ENCODE data around the gene CLIC6. TPM values are rescaled to one million over a fixed set of nuclear protein-coding genes. Genes with fewer than 3 reads are reported as not detected.

Gene CLIC6
- polyA plus RNA-seq, 1 donor from 2014 or later = 0.08 TPM

DNA sequence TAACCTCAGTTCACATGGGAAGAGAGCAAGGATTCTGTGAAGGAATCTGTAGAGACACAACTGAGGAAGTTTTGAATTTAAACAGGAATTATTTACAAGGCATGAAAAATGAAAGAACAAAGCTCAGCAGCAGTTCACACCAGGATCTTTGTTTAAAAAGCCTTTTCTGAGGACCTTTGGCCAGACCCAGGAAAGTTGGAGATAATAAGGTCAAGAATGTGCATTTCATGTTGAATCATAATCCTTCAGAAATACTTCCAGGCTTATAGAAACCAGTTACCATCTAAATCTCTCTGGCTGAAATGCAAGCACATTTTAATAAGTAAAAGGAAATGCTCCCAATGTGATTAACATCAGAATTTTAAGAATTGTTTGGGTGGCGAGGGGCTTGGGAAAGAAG is 2.7 kb downstream of the CLIC6 start:
- peaks cover 0 to 8% (median 5%) of the 10 kb centered on the region in 3 donors for H3K4me1 Mint-ChIP-seq
- H3K36me3 Mint-ChIP-seq = no peaks in the 10 kb centered on the region
- H3K27me3 Mint-ChIP-seq = peaks cover 46% of the 10 kb centered on the region
- no peak overlapping the region for H3K27ac Mint-ChIP-seq
- no peaks in the 10 kb centered on the region for H3K9me3 Mint-ChIP-seq
- H3K4me3 Mint-ChIP-seq = peak overlapping the region in 1 of 4 donors; percentile 46

DNA sequence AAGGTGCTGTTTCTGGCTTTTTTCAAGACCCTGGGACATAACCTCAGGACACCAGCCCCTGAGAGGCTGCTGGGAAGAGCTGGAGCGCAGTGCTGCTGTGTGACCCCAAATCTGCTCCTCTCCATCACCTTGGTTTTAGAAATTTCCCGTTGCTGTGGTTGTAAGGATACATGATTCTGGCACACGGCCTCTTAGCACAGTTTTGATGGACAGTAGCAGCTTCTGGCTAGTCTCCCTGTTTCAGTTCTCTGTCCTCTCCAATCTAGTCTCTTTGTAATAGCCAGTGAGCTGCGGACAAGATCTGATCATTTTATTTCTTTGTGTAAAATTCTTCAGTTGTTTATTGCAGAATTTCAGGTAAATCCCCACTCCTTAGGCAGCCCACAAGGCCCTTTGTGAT is 3.1 kb downstream of the CLIC6 start:
- H3K27ac Mint-ChIP-seq = no peak overlapping the region
- peaks cover 48% of the 10 kb centered on the region for H3K27me3 Mint-ChIP-seq
- no peaks in the 10 kb centered on the region for H3K9me3 Mint-ChIP-seq
- H3K4me3 Mint-ChIP-seq = peak overlapping the region in 1 of 4 donors; percentile 46
- H3K36me3 Mint-ChIP-seq = no peaks in the 10 kb centered on the region
- H3K4me1 Mint-ChIP-seq = peaks cover 0 to 8% (median 5%) of the 10 kb centered on the region in 3 donors

DNA sequence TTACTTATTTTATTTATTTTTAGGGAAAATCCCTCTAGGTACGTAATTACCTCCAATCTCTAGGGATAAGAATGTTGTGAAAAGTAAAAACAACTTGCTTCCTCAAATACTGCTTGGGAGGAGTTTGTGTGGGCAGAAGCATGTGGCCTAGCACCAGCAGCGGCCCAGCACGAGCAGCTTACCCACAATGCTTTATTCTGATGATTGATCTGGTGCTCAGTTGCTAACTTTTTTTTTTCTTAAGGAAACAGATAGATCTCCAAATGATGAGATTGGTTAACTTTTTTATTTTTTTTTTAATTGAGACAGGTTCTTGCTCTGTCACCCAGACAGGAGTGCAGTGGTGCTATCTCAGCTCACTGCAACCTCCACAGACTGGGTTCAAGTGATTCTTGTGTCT is 4.2 kb downstream of the CLIC6 start:
- H3K9me3 Mint-ChIP-seq = no peaks in the 10 kb centered on the region
- H3K36me3 Mint-ChIP-seq = no peaks in the 10 kb centered on the region
- no peak overlapping the region for H3K27ac Mint-ChIP-seq
- peaks cover 46% of the 10 kb centered on the region for H3K27me3 Mint-ChIP-seq
- H3K4me3 Mint-ChIP-seq = no peak overlapping the region
- peaks cover 0 to 5% (median 5%) of the 10 kb centered on the region in 3 donors for H3K4me1 Mint-ChIP-seq

DNA sequence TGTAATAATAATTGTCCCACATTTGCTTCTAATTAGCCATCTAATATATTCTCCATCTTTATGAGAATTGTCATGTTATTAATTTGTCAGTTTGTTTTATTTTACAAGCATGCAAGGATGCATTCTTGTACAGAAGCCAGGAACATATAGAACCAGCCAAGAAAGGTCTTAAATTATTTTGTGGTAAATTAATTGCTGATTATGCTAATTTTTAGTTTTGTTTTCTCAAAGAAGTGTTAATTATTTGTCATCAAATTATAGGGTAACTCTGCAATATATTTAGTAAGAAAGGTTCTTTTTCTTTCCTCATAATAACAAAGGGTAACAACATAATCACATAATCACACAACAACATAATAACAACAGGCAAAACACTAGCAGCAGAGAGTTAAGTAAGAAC is 5.7 kb downstream of the CLIC6 start:
- no peak overlapping the region for H3K4me3 Mint-ChIP-seq
- no peaks in the 10 kb centered on the region for H3K36me3 Mint-ChIP-seq
- H3K9me3 Mint-ChIP-seq = peaks cover 0 to 3% (median 2%) of the 10 kb centered on the region in 3 donors
- H3K4me1 Mint-ChIP-seq = peaks cover 0 to 9% (median 5%) of the 10 kb centered on the region in 3 donors
- no peak overlapping the region for H3K27ac Mint-ChIP-seq
- H3K27me3 Mint-ChIP-seq = peaks cover 39% of the 10 kb centered on the region

DNA sequence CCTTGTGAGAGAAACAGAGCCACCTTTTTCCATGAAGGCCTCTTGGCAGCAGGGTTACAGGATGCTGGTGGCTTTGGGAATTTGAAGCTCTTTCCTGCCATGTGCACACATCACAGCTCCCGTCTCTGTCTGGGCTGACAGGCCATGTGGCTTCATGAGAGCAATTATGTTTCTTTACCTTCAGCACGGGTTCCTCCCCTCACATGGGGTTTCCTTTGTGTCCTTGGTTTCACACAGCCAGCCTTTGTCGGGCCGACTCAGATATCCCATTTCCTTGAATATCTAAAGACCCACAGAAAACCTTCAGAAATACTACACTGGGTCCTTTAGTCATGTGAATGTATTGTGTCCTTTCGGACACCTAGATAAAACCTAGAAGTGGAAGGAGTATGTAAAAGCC is 7.1 kb downstream of the CLIC6 start:
- Mint-ChIP-seq H3K36me3 (peaks cover 2% of the 10 kb centered on the region), H3K4me3 (no peak overlapping the region), H3K9me3 (peaks cover 2 to 7% (median 6%) of the 10 kb centered on the region in 3 donors), H3K4me1 (peaks cover 0 to 8% (median 3%) of the 10 kb centered on the region in 3 donors), H3K27ac (no peak overlapping the region), H3K27me3 (peaks cover 36% of the 10 kb centered on the region)

DNA sequence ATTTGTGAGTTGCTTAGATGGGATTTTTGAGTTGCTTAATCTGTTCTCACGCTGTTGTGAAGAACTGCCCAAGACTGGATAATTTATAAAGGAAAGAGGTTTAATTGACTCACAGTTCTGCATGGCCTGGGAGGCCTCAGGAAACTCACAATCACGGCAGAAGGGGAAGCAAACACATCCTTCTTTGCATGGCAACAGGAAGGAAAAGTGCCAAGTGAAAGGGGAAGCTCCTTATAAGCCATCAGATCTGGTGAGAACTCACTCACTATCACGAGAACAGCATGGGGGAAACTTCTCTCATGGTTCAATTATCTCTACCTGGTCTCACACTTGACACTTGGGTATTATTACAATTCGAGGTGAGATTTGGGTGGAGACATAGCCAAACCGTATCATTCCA is 10.3 kb downstream of the CLIC6 start:
- Mint-ChIP-seq H3K27ac (no peak overlapping the region), H3K9me3 (peaks cover 10 to 21% (median 15%) of the 10 kb centered on the region in 3 donors), H3K4me3 (peak overlapping the region in 1 of 4 donors; percentile 30), H3K27me3 (peaks cover 16% of the 10 kb centered on the region), H3K4me1 (peaks cover 0 to 4% (median 0%) of the 10 kb centered on the region in 3 donors), H3K36me3 (peaks cover 2% of the 10 kb centered on the region)

DNA sequence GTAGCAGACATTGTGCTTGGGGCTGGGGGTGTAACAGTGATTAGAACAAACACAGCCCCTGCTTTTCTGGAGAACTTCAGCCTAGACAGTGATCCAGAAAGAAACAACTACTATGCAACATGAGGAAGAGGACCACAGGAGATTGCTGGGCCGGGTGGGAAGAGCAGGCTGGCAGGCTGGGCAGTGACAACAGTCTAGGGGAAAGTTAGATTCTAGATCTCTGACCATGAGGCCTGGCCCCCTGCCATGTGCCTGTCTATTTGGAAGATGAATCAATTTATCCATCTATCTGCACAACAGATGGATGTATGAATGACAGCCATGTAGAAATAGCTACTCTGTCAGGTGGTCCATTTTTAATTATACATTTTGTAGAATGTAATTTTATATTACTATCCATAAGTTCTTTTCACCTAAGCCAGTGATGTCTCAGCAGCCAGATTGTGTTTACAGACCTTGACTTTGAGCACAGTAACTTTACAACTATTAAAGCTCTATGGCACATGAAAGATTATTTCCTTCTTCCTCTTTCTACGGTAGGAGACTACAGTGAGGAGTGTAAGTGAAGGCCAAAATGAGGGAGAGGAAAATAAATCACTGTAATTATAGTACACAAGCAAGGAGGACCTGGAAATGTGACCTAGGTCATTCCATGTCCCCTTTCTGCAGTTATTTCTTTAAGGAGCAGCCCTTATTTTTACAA is 15.5 kb downstream of the CLIC6 start:
- peaks cover 12% of the 10 kb centered on the region for H3K27me3 Mint-ChIP-seq
- no peak overlapping the region for H3K27ac Mint-ChIP-seq
- H3K36me3 Mint-ChIP-seq = peaks cover 2% of the 10 kb centered on the region
- H3K4me3 Mint-ChIP-seq = no peak overlapping the region
- peaks cover 12 to 21% (median 14%) of the 10 kb centered on the region in 3 donors for H3K9me3 Mint-ChIP-seq
- H3K4me1 Mint-ChIP-seq = peaks cover 0 to under 1% (median 0%) of the 10 kb centered on the region in 3 donors

DNA sequence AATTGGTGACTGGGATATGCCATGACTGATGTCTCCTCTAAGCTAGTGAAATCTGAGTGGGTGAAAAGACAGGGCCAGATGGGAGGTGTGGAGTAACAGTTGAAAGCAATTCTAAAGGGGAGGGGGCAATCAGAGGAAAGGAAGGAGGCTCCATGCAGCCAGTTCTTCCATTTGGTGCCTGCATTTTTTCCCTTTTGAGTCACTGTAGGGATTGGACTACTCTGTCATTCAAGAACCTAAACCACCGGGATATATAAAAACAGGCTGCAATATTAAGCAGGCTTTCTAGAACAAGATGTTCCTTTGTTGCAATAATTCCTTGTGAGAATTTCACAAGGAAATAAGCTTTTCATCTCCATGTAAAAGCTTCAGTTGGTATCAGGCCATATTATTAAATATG is 18.3 kb downstream of the CLIC6 start:
- peaks cover 17% of the 10 kb centered on the region for H3K27me3 Mint-ChIP-seq
- peaks cover 4 to 8% (median 4%) of the 10 kb centered on the region in 3 donors for H3K9me3 Mint-ChIP-seq
- no peak overlapping the region for H3K4me3 Mint-ChIP-seq
- H3K4me1 Mint-ChIP-seq = no peaks in the 10 kb centered on the region
- no peak overlapping the region for H3K27ac Mint-ChIP-seq
- no peaks in the 10 kb centered on the region for H3K36me3 Mint-ChIP-seq

DNA sequence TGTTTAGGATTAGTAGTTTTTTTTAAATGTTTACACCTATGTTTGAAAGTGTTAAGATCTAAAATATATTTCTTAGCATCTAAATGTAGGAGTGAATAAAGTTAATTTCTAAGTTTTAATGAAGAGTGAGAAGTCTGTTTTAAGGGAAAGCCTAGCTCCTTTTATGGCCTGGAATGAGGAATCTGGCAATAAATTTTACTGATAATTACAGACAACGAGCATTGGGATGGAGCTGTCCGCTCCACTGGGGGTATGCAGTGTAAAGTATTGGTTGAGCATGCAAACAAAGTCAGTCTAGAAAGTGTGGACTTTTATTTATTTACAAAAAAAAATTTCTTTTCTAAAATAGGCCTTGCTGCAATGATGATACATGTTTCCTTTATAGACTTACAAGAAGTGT is 19.0 kb downstream of the CLIC6 start:
- H3K27me3 Mint-ChIP-seq = peaks cover 22% of the 10 kb centered on the region
- no peaks in the 10 kb centered on the region for H3K4me1 Mint-ChIP-seq
- no peak overlapping the region for H3K4me3 Mint-ChIP-seq
- H3K9me3 Mint-ChIP-seq = peaks cover 0 to 8% (median 4%) of the 10 kb centered on the region in 3 donors
- H3K27ac Mint-ChIP-seq = no peak overlapping the region
- no peaks in the 10 kb centered on the region for H3K36me3 Mint-ChIP-seq

DNA sequence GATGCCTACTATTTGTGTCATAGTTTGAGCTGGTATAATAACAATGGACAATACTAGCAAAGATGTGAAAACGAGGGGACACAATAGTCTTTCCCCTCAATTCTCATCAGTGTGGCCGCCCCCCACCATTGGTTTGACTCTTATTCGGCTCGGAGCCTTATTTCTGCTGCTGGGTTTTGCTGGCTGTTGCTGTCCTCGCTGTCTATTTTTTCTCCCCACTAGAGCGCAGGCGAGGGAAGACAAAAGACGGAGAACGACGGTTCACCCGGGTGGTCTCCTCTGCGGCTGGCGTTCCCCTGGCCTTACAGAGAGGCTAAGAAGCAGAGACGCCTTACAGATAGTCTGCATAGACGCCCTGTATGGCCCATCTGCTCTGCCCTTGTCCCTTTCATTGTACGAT is 19.4 kb downstream of the CLIC6 start:
- peaks cover 0 to 7% (median 4%) of the 10 kb centered on the region in 3 donors for H3K9me3 Mint-ChIP-seq

DNA sequence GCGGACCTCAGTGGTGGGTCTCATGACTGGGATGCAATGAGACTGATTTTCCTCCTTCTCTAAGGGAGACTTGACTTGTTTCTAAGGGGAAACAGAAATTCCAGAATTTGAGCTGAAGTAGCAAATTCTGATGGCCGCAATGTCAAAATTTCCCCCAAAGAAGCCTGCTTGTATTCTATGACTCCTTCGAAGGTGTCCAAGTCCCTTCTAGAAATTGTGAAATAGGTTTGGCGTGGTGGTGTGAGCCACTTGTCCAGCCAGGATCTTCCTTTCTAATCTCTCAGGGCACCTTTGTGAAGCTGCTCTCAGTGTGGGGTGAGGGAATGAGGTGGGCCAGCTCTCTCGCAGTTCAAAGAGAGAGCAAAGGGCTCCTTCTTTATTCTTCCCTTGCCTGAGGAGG is 19.9 kb downstream of the CLIC6 start:
- Mint-ChIP-seq H3K36me3 (no peaks in the 10 kb centered on the region), H3K27me3 (peaks cover 27% of the 10 kb centered on the region), H3K4me3 (no peak overlapping the region), H3K27ac (no peak overlapping the region), H3K9me3 (peaks cover 0 to 4% (median 0%) of the 10 kb centered on the region in 3 donors), H3K4me1 (peaks cover 3 to 5% (median 4%) of the 10 kb centered on the region in 3 donors)

More for the DNA sequence above, 19.4 kb downstream of the CLIC6 start:
- Mint-ChIP-seq H3K27me3 (peaks cover 26% of the 10 kb centered on the region), H3K4me1 (peaks cover 0 to 3% (median 1%) of the 10 kb centered on the region in 3 donors), H3K4me3 (no peak overlapping the region), H3K27ac (no peak overlapping the region), H3K36me3 (no peaks in the 10 kb centered on the region)

DNA sequence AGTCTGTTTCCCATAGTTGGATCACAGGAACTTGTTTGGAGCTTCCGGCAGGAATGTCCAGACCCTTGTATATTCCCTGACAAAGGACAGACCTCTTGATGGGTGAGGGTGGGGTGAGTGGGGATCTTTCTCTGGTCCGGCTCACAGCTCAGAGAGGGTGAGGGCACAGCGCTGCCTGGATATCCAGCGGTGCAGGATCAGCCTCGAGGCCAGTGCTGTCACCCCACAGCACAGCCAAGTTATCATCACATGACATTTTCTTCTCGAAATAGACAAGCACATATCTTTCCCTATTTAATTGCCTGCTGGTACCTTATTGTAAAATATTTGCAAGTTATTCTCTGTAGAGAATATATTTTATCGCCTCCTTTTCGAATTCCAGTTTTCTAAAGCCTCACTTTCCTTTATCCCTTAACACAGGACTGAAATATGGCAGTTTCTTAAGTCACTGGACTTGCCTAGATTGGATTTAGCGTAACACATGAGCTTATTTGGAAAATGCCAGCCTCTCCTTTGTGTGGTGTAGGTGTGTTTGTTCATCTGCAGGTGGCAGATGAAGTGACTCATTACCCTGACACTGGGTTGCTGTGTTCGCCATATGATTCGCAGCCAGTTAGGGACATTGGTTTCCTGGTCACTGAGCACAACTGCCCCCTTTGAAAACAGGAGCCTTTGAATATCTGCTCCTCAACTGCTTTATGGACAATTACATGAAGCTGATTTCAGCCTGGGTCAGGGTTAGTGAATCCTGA is 21.4 kb downstream of the CLIC6 start:
- H3K9me3 Mint-ChIP-seq = peaks cover 0 to 5% (median 3%) of the 10 kb centered on the region in 3 donors
- peaks cover 27% of the 10 kb centered on the region for H3K27me3 Mint-ChIP-seq
- H3K4me3 Mint-ChIP-seq = no peak overlapping the region
- peaks cover 4 to 5% (median 5%) of the 10 kb centered on the region in 3 donors for H3K4me1 Mint-ChIP-seq
- no peak overlapping the region for H3K27ac Mint-ChIP-seq
- H3K36me3 Mint-ChIP-seq = no peaks in the 10 kb centered on the region

DNA sequence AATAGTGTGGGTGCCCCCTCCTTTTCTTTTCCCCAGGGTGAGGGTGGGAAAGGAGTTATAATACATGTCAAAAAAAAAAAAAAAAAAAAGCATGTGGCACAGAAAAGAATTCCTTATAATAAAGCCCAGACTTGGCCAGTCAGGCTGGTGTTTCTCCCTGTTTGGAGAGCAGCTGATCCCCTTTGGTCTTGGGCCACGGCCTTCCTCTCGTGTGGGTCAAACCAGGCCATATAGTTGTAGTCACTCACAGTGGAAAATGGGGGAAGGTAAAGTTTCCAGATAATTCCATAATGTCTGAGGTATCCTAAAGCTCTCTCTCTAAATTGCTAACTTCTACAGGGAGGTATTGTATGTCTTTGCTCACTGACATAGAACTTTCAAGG is 22.0 kb downstream of the CLIC6 start:
- Mint-ChIP-seq H3K9me3 (peaks cover 0 to 5% (median 5%) of the 10 kb centered on the region in 3 donors), H3K27me3 (peaks cover 27% of the 10 kb centered on the region)

DNA sequence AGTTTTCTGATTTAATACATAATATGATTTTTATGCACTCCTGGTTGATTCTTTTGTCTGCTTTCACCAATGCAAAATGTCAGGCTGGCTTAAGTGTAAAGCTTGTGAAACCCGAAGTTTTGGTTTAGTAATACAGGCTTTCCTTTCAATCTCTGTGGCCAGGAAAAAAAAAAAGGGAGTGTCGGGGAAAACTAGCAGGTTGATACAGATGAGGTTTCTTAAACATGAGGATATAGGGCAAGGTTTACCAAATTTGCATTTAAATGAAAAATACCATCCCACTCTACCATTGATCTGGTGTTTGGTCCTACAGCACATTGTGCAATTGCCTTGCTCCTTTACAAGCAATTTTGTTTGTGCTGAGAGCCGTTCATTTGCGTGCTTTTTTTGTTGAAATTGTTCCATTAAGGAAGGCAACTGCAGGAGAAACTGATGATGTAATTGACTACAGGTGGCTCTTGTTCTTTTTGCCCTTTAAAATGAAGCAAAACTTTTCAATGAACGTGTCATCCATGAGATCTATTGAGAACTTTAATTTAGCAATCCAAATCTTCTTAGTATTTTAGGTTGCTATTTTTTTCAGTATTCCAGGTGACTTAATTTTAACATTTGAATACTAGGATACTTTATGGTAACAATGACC is 22.7 kb downstream of the CLIC6 start:
- H3K36me3 Mint-ChIP-seq = peaks cover 2% of the 10 kb centered on the region

More for the DNA sequence above, 22.0 kb downstream of the CLIC6 start:
- no peaks in the 10 kb centered on the region for H3K36me3 Mint-ChIP-seq
- peaks cover 4 to 5% (median 5%) of the 10 kb centered on the region in 3 donors for H3K4me1 Mint-ChIP-seq
- H3K27ac Mint-ChIP-seq = no peak overlapping the region
- H3K4me3 Mint-ChIP-seq = no peak overlapping the region

DNA sequence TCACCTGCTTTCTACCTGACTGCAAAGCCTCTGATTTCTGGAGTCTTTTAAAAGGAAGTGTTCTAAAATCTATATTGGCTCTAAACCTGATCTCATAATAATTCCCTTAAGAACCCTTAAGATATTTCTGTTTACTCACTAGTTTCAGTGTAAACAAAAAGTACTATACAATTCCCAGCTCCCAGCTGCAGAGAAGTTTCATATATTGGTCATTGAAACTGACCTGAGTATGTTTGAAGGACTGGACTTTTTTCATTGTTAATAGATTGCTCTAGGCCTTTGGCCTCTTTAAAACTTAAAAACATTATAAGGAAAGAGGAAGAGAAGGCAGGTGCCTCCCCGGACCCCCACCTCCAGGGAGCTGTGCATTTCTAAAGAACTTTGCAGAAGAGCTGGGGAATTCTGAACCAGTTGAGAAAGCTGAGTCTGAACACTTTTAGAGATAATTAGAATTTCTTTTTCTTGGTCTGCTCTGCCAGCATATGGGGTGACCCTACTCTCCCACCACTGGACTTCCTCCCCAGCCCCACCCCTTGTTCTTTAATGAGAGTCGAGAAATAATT is 23.7 kb downstream of the CLIC6 start:
- H3K27ac Mint-ChIP-seq = no peak overlapping the region
- peaks cover 2% of the 10 kb centered on the region for H3K36me3 Mint-ChIP-seq
- H3K27me3 Mint-ChIP-seq = peaks cover 26% of the 10 kb centered on the region
- no peak overlapping the region for H3K4me3 Mint-ChIP-seq
- H3K9me3 Mint-ChIP-seq = peaks cover 0 to 5% (median 2%) of the 10 kb centered on the region in 3 donors
- peaks cover 4 to 5% (median 5%) of the 10 kb centered on the region in 3 donors for H3K4me1 Mint-ChIP-seq

More for the DNA sequence above, 22.7 kb downstream of the CLIC6 start:
- Mint-ChIP-seq H3K4me1 (peaks cover 4 to 5% (median 5%) of the 10 kb centered on the region in 3 donors), H3K27ac (no peak overlapping the region), H3K4me3 (no peak overlapping the region), H3K9me3 (peaks cover 0 to 5% (median 4%) of the 10 kb centered on the region in 3 donors), H3K27me3 (peaks cover 26% of the 10 kb centered on the region)
